ENCODE measurements around the gene EXO1. TPM values are rescaled to one million over a fixed set of nuclear protein-coding genes. Genes with fewer than 3 reads are reported as not detected.
A peak's percentile ranks its signal among the peaks of the same experiment; 100 is the strongest.

Gene EXO1
- total RNA-seq (1 to 10 TPM in 1 of 10 donors, under 1 TPM in 6, not detected in 3; 0.13 to 1.4 (median 0.41) TPM), polyA plus RNA-seq (under 1 TPM in 1 of 2 donors, not detected in 1; 0.06 TPM)
- long read RNA-seq, donor 1, result 0 reads
- long read RNA-seq, donor 2, result 0 reads
- long read RNA-seq, donor 3, partial matches to known transcripts, result 0 of 1 reads
- long read RNA-seq, donor 3, other reads (novel, unspliced or antisense), result 0 of 1 reads

- Histone ChIP-seq H3K27me3 (no peaks in the 10 kb centered on the region), H3K27ac (peak within 1 kb of the TSS; percentile 93 to 100 (median 98)), H3K4me3 (peak within 1 kb of the TSS; percentile 42 to 97 (median 76)), H3K9me3 (no peaks in the 10 kb centered on the region), H3K36me3 (peaks cover 0 to under 1% (median 0%) of the 10 kb centered on the region in 9 donors), H3K4me1 (peaks cover 4 to 15% (median 7%) of the 10 kb centered on the region in 9 donors)
- peak in 5 of 9 donors; percentile 13 to 60 (median 56) for TF ChIP-seq CTCF (IDR thresholded peaks at IDR 0.05)
- 0 to 1% methylated on average over 68 of the region's 68 CpGs for WGBS, 2 donors
- intact Hi-C loops (cut with DNase I), result loop anchor here in 4 of 10 donors (10.0 kb wide), 5 partner anchors 203 to 323 kb away; partner anchors contain the start of genes CHML (in 1 of the 4), KMO (in 1 of the 4) and OPN3 (in 1 of the 4)
- ATAC-seq, result peak; percentile 96 to 100 (median 99)
- peak; percentile 83 to 86 for DNase-seq
These were observed at the start of gene EXO1 for GRCh38 chr1:241847796-241848685. TSS of gene EXO1 (plus strand) at chr1:241848204. CDS start at chr1:241850426, 2,222 bp downstream.

- no peak overlapping the region for H3K4me3 ChIP-seq
- H3K36me3 ChIP-seq, result no peaks in the 10 kb centered on the region
- no peaks in the 10 kb centered on the region for H3K4me1 ChIP-seq
- 92 to 100% methylated on average over 1 of the region's 1 CpG for WGBS, 2 donors
- no peaks in the 10 kb centered on the region for H3K27me3 ChIP-seq
- intact Hi-C loops (cut with DNase I), result no loop called here
- TF ChIP-seq CTCF (IDR thresholded peaks at IDR 0.05), result no peak
- no peak overlapping the region for H3K27ac ChIP-seq
- no peak for DNase-seq
- no peaks in the 10 kb centered on the region for H3K9me3 ChIP-seq
- no peak for ATAC-seq
These were observed 48.6 kb upstream of the EXO1 start for GRCh38 chr1:241799416-241799815.

- WGBS, 2 donors, result 78 to 82% methylated on average over 3 of the region's 3 CpGs
- no peak for ATAC-seq
- H3K27me3 ChIP-seq, result no peaks in the 10 kb centered on the region
These were observed 47.4 kb upstream of the EXO1 start for GRCh38 chr1:241800640-241801039.

More at GRCh38 chr1:241800640-241801039, 47.4 kb upstream of the EXO1 start:
- no peaks in the 10 kb centered on the region for H3K36me3 ChIP-seq
- intact Hi-C loops (cut with DNase I), result no loop called here
- no peak overlapping the region for H3K27ac ChIP-seq
- no peak for TF ChIP-seq CTCF (IDR thresholded peaks at IDR 0.05)
- DNase-seq, result no peak
- no peaks in the 10 kb centered on the region for H3K4me1 ChIP-seq
- H3K9me3 ChIP-seq, result no peaks in the 10 kb centered on the region
- no peak overlapping the region for H3K4me3 ChIP-seq
